Bronchial epithelial cell (primary cell): Measurements from ENCODE around the gene TMBIM4. TPM values are rescaled to one million over a fixed set of nuclear protein-coding genes. Genes with fewer than 3 reads are reported as not detected.

Source experiments
- DNase-seq: peaks from one replicate; pipeline ENCODE4 v3.0.0-alpha.2; 2010; ENCODE audit warnings: low read depth
- FAIRE-seq: peaks from 2 replicates; lab custom pipeline; 2011; peaks lifted over from hg19 to GRCh38; lab: Jason Lieb, UNC
- H3K27me3 ChIP-seq: 2 replicates; pipeline ENCODE4 v1.5.1; 2011; ENCODE audit warnings: low read length; ENCODE audit not compliant: control insufficient read depth, insufficient read depth
- H3K36me3 ChIP-seq: 2 replicates; pipeline ENCODE4 v1.5.1; 2011; ENCODE audit warnings: low read length; ENCODE audit not compliant: control insufficient read depth, insufficient read depth
- H3K4me3 ChIP-seq: 2 replicates; pipeline ENCODE4 v1.5.1; 2011; ENCODE audit warnings: mild to moderate bottlenecking, low read depth, low read length, control low read depth
- CTCF ChIP-seq: IDR thresholded peaks from 2 replicates; pipeline ENCODE4 v1.5.1; 2011; ENCODE audit warnings: mild to moderate bottlenecking, moderate library complexity, low read length, control low read depth, inconsistent platforms; ENCODE audit not compliant: insufficient read depth, severe bottlenecking
- total RNA-seq: library from RNA; depleted of rRNA; stranded (reverse); fragments of >200 nt; gene quantifications from 2 replicates; pipeline ENCODE4 v1.2.1, GENCODE V29; 2014

TMBIM4 gene
- total RNA-seq, 1 donor from 2014 or later: 29.5 TPM

DNA sequence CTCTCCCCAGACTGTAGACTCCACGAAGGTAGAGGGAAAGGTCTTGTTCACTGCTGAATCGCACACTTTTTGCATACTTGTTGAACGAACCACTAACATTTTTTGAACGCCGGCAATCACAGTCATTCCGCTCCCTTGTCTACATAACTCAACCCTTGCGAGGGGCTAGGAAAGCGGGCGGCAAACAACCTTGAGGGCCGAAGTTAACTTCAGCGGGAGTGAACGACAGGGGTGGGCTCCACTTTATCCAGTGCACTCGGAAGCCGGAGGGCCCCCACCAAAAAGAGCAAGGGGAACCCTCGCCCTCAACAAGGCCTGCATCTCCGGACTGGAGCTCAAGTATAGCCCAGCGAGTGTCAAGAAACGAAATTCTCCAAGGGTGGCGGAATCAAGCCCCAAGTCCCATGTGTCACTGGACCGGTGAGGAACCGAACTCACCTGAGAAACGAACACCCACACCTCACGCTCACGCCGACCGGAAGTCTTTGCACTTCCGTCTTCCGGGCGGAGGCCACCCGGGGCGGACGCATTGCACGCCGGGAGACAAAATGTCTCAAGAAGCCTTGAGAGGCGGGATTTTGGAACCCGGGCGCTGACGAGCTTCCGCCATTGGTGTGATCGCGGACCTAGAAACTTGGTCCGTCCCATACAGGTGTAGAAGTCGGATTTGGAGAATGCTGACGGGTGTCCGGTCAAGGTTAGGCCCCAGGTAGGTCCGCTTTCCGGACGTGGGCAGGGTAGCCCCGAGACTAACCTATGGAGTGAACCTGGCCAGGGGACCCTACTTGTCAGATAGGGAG lies 39.3 kb downstream of the TMBIM4 start, which contains the start of gene LLPH:
Gene LLPH (minus strand): TSS at position 484 of the 800 bp plus-strand sequence. CDS start 1,644 bp downstream, outside the sequence.
- no peak for TF ChIP-seq CTCF
- no peak for FAIRE-seq

GRCh38 chr12:66129934-66130266 lies 39.9 kb downstream of the TMBIM4 start:
- Histone ChIP-seq H3K27me3 (no peaks in the 10 kb centered on the region), H3K4me3 (peak overlapping the region; percentile 81), H3K36me3 (peaks cover 1% of the 10 kb centered on the region)
- peak; percentile 21 for DNase-seq
- FAIRE-seq: no peak
- TF ChIP-seq CTCF: no peak

More for the DNA sequence above, 39.3 kb downstream of the TMBIM4 start, which contains the start of gene LLPH:
- H3K4me3 ChIP-seq: peak within 1 kb of the TSS; percentile 81
- H3K27me3 ChIP-seq: no peaks in the 10 kb centered on the region
- peaks cover 1% of the 10 kb centered on the region for H3K36me3 ChIP-seq
- peak; percentile 88 for DNase-seq

DNA sequence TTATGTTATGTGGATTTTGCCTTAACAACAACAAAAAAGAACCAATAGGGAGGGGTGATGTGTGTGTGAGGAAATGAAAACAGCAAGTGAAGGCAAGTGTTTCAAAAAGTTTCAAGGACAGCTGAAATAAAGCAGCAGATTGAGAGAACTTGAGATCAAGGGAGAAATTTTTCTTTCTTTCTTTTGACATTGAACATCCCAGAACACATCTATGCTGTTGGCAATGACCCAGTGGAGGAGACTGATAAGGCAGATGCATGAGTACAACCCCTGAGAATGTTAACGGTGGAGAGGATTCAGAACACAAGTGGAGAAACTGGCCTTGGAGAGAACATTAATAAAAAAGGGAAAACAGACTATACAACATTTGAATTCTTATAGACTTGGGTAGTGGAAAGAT lies 42.1 kb downstream of the TMBIM4 start:
- no peak overlapping the region for H3K4me3 ChIP-seq
- no peak for DNase-seq
- H3K36me3 ChIP-seq: peaks cover 5% of the 10 kb centered on the region
- FAIRE-seq: no peak
- H3K27me3 ChIP-seq: no peaks in the 10 kb centered on the region
- TF ChIP-seq CTCF: no peak

GRCh38 chr12:66120477-66120876 lies 49.3 kb downstream of the TMBIM4 start:
- TF ChIP-seq CTCF: no peak
- Histone ChIP-seq H3K36me3 (peaks cover 4% of the 10 kb centered on the region), H3K27me3 (no peaks in the 10 kb centered on the region), H3K4me3 (no peak overlapping the region)
- FAIRE-seq (no peak), DNase-seq (no peak)

DNA sequence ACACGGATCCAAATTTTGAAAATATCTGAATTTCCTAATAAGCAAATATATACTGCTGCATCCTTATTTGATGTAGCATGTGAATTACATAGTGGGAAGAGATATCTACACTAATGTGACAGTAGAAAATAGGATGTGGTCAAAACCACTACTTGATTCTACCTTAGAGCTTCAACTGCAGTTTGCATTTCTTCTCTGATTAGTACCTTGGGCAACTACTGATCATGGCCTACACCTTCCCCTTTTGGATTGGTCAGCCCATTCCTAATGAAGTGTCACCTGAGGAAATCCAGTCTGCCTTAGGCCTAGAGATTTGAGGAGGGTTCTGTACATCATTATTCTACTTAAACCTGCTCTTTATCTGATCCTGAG lies 49.9 kb downstream of the TMBIM4 start:
- H3K36me3 ChIP-seq: peaks cover 4% of the 10 kb centered on the region
- FAIRE-seq (no peak), DNase-seq (no peak)
- TF ChIP-seq CTCF: no peak
- no peaks in the 10 kb centered on the region for H3K27me3 ChIP-seq
- no peak overlapping the region for H3K4me3 ChIP-seq
